Prostate gland (tissue), 2 donors: ENCODE measurements around the gene DYNC2LI1.

ENCODE experiments used
- POLR2A ChIP-seq: fragments of 450-650 bp; IDR thresholded peaks from one replicate; pipeline ENCODE4 v1.6.1; 2016; ENCODE audit warnings: antibody characterized with exemption, mild to moderate bottlenecking
- TF ChIP-seq, protein P1 (sequence below), 4 experiments: fragments of 200-600 bp in 2 of 4; fragments of 450-650 bp in 2 of 4; sonication (generic) in 2 of 4; IDR thresholded peaks; 1 replicate in 3 of 4; 2 replicates in 1 of 4; pipeline ENCODE4 v1.5.1; 2016 to 2019; ENCODE audit warnings: antibody characterized with exemption in 4 of 4, mild to moderate bottlenecking in 2 of 4, moderate library complexity in 2 of 4

DNA sequence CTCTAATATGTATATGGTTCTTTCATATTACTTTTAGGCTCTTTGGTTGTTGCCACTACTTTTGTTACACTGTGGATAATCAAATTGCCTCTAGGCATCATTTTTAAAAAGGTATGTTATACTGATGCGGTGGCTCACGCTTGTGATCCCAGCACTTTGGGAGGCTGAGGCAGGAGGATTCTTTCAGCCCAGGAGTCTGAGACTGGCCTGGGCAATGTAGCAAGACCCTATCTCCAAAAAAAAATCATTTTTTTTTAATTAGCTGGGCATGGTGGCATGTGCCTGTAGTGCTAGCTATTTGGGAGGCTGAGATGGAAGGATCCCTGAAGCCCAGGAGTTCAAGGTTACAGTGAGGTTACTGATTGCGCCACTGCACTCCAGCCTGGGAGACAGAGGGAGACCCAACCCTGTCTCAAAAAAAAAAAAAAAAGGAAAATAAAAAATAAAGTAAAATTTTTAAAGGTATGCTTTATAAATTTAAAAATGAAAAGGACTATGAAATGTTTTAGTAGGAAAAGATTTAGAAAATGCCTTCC lies 48.1 kb upstream of the DYNC2LI1 start:
- TF ChIP-seq, protein P1, sequence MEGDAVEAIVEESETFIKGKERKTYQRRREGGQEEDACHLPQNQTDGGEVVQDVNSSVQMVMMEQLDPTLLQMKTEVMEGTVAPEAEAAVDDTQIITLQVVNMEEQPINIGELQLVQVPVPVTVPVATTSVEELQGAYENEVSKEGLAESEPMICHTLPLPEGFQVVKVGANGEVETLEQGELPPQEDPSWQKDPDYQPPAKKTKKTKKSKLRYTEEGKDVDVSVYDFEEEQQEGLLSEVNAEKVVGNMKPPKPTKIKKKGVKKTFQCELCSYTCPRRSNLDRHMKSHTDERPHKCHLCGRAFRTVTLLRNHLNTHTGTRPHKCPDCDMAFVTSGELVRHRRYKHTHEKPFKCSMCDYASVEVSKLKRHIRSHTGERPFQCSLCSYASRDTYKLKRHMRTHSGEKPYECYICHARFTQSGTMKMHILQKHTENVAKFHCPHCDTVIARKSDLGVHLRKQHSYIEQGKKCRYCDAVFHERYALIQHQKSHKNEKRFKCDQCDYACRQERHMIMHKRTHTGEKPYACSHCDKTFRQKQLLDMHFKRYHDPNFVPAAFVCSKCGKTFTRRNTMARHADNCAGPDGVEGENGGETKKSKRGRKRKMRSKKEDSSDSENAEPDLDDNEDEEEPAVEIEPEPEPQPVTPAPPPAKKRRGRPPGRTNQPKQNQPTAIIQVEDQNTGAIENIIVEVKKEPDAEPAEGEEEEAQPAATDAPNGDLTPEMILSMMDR (IDR thresholded peaks at IDR 0.05) = no peak
- no peak for TF ChIP-seq POLR2A
